ENCODE measurements around the gene BLVRB.
"Not testable (repeated sequence)": the region's sequence is repeated elsewhere in the genome, so short reads cannot be mapped to it uniquely, and the experiment has no call there.

BLVRB gene

GRCh38 chr19:40433391-40434216, 31.9 kb downstream of the BLVRB start:
- peak; percentile 85 for DNase-seq (ENCODE audit: low read depth)
- TF ChIP-seq CTCF (conservative IDR thresholded peaks at IDR 0.05; ENCODE audit: control insufficient read depth, insufficient read depth, low read depth, low read length): no peak
- peak overlapping the region; percentile 41 for H3K4me3 ChIP-seq (ENCODE audit: control insufficient read depth, low read depth, low read length)

GRCh38 chr19:40432760-40433159, 32.8 kb downstream of the BLVRB start:
- not testable (repeated sequence) for DNase-seq (ENCODE audit: low read depth)
- H3K4me3 ChIP-seq (ENCODE audit: control insufficient read depth, low read depth, low read length): peak overlapping the region; percentile 41

GRCh38 chr19:40431698-40432097, 33.8 kb downstream of the BLVRB start:
- H3K4me3 ChIP-seq (ENCODE audit: control insufficient read depth, low read depth, low read length): no peak overlapping the region
- TF ChIP-seq CTCF (conservative IDR thresholded peaks at IDR 0.05; ENCODE audit: control insufficient read depth, insufficient read depth, low read depth, low read length): no peak
- no peak for DNase-seq (ENCODE audit: low read depth)

- H3K4me3 ChIP-seq (ENCODE audit: control insufficient read depth, low read depth, low read length); DNase-seq (ENCODE audit: low read depth): not testable (repeated sequence)
These were observed 35.3 kb downstream of the BLVRB start for GRCh38 chr19:40430242-40430641.

GRCh38 chr19:40428197-40428596, 37.3 kb downstream of the BLVRB start:
- H3K4me3 ChIP-seq (ENCODE audit: control insufficient read depth, low read depth, low read length); DNase-seq (ENCODE audit: low read depth): not testable (repeated sequence)

- DNase-seq (ENCODE audit: low read depth): peak; percentile 98
- peak; percentile 27 for TF ChIP-seq CTCF (conservative IDR thresholded peaks at IDR 0.05; ENCODE audit: control insufficient read depth, insufficient read depth, low read depth, low read length)
- peak within 1 kb of the TSS; percentile 93 for H3K4me3 ChIP-seq (ENCODE audit: control insufficient read depth, low read depth, low read length)
These were observed 39.9 kb downstream of the BLVRB start, which contains the start of gene SERTAD1 for GRCh38 chr19:40425450-40426287. TSS of gene SERTAD1 (minus strand) at chr19:40425992. CDS start at chr19:40423546, 2,446 bp downstream.

GRCh38 chr19:40424637-40425449, 40.7 kb downstream of the BLVRB start:
- H3K4me3 ChIP-seq (ENCODE audit: control insufficient read depth, low read depth, low read length): peak overlapping the region; percentile 93
- DNase-seq (ENCODE audit: low read depth): no peak
- TF ChIP-seq CTCF (conservative IDR thresholded peaks at IDR 0.05; ENCODE audit: control insufficient read depth, insufficient read depth, low read depth, low read length): no peak
